22Rv1 (cell line): ENCODE data around the gene CRELD2.

Experiments
- H3K27ac ChIP-seq: fragments of 450-650 bp; 2 replicates; pipeline ENCODE4 v1.5.1; 2017
- ZFX ChIP-seq: fragments of 450-650 bp; IDR thresholded peaks from 2 replicates; pipeline ENCODE4 v1.6.1; 2017; ENCODE audit warnings: antibody characterized with exemption, borderline replicate concordance
- TF ChIP-seq, protein P1 (sequence below): fragments of 450-650 bp; IDR thresholded peaks from 2 replicates; pipeline ENCODE4 v1.5.1; 2017; ENCODE audit warnings: mild to moderate bottlenecking

Gene CRELD2

DNA sequence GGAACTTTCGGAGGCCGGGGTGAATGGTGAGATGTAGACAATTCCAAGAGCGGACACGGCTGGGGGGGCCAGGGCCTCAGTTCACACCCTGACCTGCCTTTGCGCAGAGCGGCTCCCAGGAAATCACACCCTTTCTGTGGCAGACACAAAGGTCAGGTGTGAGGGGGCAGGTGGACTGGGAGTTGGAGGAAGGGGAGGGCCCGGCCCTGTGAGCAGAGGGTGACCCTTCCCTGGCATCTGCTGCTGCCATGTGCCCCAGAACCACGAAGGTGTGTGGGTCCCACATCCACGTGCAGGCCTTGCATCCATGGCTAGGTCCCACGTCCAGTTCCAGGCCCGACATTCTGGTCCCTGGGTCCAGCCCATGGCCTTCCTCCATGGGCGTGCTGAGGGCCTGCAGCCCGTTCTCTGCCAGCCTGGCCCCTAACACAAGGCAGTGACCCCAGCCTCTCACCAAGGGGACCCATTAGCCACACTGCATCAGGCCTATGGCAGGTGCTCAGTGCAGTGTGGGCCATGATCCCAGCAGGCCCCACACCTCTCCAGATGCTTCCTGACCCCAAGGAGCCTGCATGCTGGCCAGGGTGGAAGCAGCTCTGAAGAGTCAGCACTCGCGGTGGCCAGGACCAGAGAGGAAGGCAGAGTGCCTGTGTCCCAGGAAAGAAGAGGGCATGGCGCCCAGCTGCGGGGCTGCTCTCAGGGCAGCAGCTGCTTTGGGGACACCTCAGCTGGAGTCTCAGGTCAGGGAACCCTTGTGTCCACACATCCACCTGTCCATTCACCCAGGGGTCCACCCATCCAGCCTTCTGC lies 23.3 kb downstream of the CRELD2 start:
- no peak for TF ChIP-seq ZFX
- TF ChIP-seq, protein P1, sequence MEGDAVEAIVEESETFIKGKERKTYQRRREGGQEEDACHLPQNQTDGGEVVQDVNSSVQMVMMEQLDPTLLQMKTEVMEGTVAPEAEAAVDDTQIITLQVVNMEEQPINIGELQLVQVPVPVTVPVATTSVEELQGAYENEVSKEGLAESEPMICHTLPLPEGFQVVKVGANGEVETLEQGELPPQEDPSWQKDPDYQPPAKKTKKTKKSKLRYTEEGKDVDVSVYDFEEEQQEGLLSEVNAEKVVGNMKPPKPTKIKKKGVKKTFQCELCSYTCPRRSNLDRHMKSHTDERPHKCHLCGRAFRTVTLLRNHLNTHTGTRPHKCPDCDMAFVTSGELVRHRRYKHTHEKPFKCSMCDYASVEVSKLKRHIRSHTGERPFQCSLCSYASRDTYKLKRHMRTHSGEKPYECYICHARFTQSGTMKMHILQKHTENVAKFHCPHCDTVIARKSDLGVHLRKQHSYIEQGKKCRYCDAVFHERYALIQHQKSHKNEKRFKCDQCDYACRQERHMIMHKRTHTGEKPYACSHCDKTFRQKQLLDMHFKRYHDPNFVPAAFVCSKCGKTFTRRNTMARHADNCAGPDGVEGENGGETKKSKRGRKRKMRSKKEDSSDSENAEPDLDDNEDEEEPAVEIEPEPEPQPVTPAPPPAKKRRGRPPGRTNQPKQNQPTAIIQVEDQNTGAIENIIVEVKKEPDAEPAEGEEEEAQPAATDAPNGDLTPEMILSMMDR, result no peak
- no peak overlapping the region for H3K27ac ChIP-seq

- peak overlapping the region; percentile 82 for H3K27ac ChIP-seq
- TF ChIP-seq, protein P1, result no peak
- TF ChIP-seq ZFX, result no peak
Observed at GRCh38 chr22:49942565-49943404, 24.4 kb downstream of the CRELD2 start.

- peak overlapping the region; percentile 82 for H3K27ac ChIP-seq
- TF ChIP-seq, protein P1, result no peak
- no peak for TF ChIP-seq ZFX
Observed at GRCh38 chr22:49943405-49943765, 25.0 kb downstream of the CRELD2 start.

DNA sequence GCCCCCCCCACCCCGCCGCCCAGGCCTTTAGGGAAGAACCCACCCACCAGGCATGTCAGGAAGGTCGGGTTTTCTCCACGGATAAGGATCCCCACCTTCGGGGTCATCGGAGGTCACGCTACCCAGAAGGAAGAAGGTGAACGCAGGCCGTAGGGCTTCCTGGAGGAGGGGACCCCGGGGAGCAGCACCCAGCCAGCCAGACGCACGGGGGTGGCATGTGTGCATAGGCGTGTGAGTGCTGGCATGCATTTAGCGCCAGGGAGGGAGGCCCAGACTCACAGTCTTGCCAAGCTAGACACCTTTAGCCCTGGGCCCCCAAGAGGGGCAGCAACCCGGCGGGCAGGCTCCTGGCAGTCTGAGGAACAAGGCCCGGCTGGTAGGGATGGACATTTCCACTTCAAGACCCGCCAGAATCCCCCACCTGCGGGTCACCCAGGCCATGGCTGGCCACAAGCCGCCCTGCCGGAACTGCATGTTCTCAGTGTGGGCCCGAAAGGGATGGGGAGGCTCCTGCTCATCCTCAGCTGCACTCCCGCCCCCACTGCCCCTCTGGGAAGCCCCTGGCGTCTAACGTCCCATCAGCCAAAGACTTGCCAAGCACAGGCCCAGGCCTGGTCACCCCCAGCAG lies 25.5 kb downstream of the CRELD2 start:
- peak overlapping the region; percentile 82 for H3K27ac ChIP-seq
- TF ChIP-seq ZFX, result no peak
- TF ChIP-seq, protein P1, result no peak

GRCh38 chr22:49944399-49944891 lies 26.0 kb downstream of the CRELD2 start:
- TF ChIP-seq ZFX, result no peak
- TF ChIP-seq, protein P1, result no peak
- H3K27ac ChIP-seq, result peak overlapping the region; percentile 82

- peak overlapping the region; percentile 99 for H3K27ac ChIP-seq
Observed at GRCh38 chr22:49945042-49945794, 26.8 kb downstream of the CRELD2 start.
